ENCODE measurements around the gene ADAMTS3. TPM values are rescaled to one million over a fixed set of nuclear protein-coding genes. Genes with fewer than 3 reads are reported as not detected.

Gene ADAMTS3
- total and polyA plus RNA-seq, 9 of the 15 experiments (the other 6 are each of a cell fraction or from before 2014, with no cell fraction given): 4.0 to 18.0 (median 12.1) TPM

DNA sequence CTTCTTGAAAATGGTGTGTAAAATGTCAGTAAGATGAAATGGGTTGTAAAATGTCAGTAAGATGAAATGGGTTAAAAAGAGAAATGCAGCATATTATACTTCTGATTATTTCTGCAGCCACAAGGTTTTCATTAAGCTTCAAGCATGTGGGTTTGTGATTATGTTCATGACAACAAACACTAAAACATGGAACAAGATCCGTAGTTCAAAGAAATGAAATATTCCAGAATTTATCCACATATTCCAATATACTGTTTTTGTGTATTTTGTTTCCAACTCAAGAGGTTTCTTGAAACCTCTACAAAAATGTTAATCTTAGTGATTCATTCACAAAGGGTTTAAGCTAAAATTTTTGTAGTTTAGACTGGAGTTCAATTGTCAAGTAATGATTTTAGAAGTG is 84.0 kb downstream of the ADAMTS3 start (continued):
- TF ChIP-seq, protein P1, sequence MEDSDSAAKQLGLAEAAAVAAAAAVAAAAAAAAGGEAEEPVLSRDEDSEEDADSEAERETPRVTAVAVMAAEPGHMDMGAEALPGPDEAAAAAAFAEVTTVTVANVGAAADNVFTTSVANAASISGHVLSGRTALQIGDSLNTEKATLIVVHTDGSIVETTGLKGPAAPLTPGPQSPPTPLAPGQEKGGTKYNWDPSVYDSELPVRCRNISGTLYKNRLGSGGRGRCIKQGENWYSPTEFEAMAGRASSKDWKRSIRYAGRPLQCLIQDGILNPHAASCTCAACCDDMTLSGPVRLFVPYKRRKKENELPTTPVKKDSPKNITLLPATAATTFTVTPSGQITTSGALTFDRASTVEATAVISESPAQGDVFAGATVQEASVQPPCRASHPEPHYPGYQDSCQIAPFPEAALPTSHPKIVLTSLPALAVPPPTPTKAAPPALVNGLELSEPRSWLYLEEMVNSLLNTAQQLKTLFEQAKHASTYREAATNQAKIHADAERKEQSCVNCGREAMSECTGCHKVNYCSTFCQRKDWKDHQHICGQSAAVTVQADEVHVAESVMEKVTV (CRISPR knock-in tag; IDR thresholded peaks at IDR 0.05): no peak

DNA sequence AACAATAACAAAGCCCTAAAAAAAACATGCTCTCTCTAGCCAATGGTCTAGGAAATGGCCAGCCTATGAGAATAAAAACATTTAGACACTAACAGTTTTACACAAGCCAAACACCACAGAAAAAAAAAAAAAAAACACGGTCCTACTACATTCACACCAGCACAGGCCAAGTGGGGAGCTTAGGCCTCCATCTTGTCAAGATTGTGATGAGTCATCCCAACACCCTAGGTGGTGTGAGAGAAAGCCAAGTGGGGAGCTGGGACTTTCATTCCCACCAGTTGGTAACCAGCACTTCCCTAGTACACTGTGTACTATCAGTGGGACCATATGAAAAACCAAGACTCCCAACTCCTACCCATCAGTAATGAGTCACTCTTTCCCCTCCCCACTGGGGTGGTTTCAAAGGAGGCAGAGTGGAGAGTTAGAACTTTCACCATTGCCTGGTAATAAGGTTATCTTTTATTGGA is 95.6 kb downstream of the ADAMTS3 start:
- intact Hi-C loops (cut with micrococcal nuclease): loop anchor here (1.0 kb wide), 1 partner anchor 94 kb away; no protein-coding TSS in a partner anchor
- ATAC-seq (peak; percentile 97), DNase-seq (ENCODE audit: extremely low read depth in 1 of 4, low spot score in 3 of 4) (peak; percentile 69 to 89 (median 74)), FAIRE-seq (peak; percentile 86)
- CTCF ChIA-PET (ENCODE audit: low intra/inter-chr PET ratio): no interaction called here
- Histone ChIP-seq H3K27ac (ENCODE audit: extremely low read depth, low read depth, low read length) (peak overlapping the region; percentile 77), H3K4me3 (no peak overlapping the region), H2AFZ (ENCODE audit: low read depth, low read length) (peak overlapping the region; percentile 73), H3K9ac (ENCODE audit: insufficient read depth in 1 of 2, low read depth in 2 of 2, low read length in 2 of 2) (peak overlapping the region in 1 of 2 experiments; percentile 27; a peak in 1 of 4 replicates), H3K36me3 (ENCODE audit: control insufficient read depth, insufficient read depth, low read length) (no peaks in the 10 kb centered on the region; the same call in 2 of the 3 replicates), H3K79me2 (ENCODE audit: control insufficient read depth, insufficient read depth, low read length) (peaks cover 68% of the 10 kb centered on the region), H3K4me2 (ENCODE audit: insufficient read depth, low read length) (peak overlapping the region; percentile 28), H3K9me1 (ENCODE audit: control insufficient read depth, insufficient read depth, low read length) (no peaks in the 10 kb centered on the region), H3K27me3 (ENCODE audit: control insufficient read depth in 2 of 2, insufficient read depth in 2 of 2, low read length in 2 of 2) (no peaks in the 10 kb centered on the region), H3K4me1 (replicated peaks in 1 of 2; ENCODE audit: control insufficient read depth in 2 of 2, insufficient read depth in 2 of 2, low read length in 2 of 2) (peaks cover 0 to 16% of the 10 kb centered on the region in 2 experiments; a peak in 2 of 5 replicates), H4K20me1 (replicated peaks; ENCODE audit: control insufficient read depth, insufficient read depth, low read length) (no peaks in the 10 kb centered on the region), H3K9me3 (replicated peaks; ENCODE audit: control insufficient read depth, insufficient read depth, low read depth, low read length) (no peaks in the 10 kb centered on the region; the same call in 1 of the 2 replicates)
- POLR2A ChIA-PET: no interaction called here
- no TSS peak for BruUV-seq (replicated peaks)
- in situ Hi-C loops (cut with MboI): no loop called here
- WGBS (ENCODE audit: insufficient coverage, low coverage, missing lambda C conversion rate): no CpG with 5 or more reads among the region's 1 CpG
- TF ChIP-seq, protein P2, sequence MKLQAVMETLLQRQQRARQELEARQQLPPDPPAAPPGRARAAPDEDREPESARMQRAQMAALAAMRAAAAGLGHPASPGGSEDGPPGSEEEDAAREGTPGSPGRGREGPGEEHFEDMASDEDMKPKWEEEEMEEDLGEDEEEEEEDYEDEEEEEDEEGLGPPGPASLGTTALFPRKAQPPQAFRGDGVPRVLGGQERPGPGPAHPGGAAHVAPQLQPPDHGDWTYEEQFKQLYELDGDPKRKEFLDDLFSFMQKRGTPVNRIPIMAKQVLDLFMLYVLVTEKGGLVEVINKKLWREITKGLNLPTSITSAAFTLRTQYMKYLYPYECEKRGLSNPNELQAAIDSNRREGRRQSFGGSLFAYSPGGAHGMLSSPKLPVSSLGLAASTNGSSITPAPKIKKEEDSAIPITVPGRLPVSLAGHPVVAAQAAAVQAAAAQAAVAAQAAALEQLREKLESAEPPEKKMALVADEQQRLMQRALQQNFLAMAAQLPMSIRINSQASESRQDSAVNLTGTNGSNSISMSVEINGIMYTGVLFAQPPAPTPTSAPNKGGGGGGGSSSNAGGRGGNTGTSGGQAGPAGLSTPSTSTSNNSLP (IDR thresholded peaks at IDR 0.05; ENCODE audit: borderline replicate concordance, low read depth, low read length): no peak
- TF ChIP-seq CAMTA2 (CRISPR knock-in tag; conservative IDR thresholded peaks at IDR 0.05) (no peak), STAT6 (CRISPR knock-in tag; IDR thresholded peaks at IDR 0.05) (no peak), CREB1 (IDR thresholded peaks at IDR 0.05) (0 out of 2 replicates have a peak, but pooled peaks have one; percentile 11), CREB1 (CRISPR knock-in tag; IDR thresholded peaks at IDR 0.05) (no peak), MAX (CRISPR knock-in tag; IDR thresholded peaks at IDR 0.05) (no peak), ZNF280A (IDR thresholded peaks at IDR 0.05; ENCODE audit: low read depth, partially characterized antibody) (no peak), TEAD2 (tag; IDR thresholded peaks at IDR 0.05) (no peak), SRSF1 (IDR thresholded peaks at IDR 0.05; ENCODE audit: low read depth, low read length) (no peak), MYBL2 (IDR thresholded peaks at IDR 0.05; ENCODE audit: low read depth) (no peak), MYBL2 (CRISPR knock-in tag; IDR thresholded peaks at IDR 0.05; ENCODE audit: borderline replicate concordance) (no peak), GTF2A2 (tag; IDR thresholded peaks at IDR 0.05) (no peak)

Data from K562 (cell line).